Chondrocyte (in vitro differentiated cells): ENCODE measurements around the gene TASP1. TPM values are rescaled to one million over a fixed set of nuclear protein-coding genes. Genes with fewer than 3 reads are reported as not detected.
"Not testable (repeated sequence)": the region's sequence is repeated elsewhere in the genome, so short reads cannot be mapped to it uniquely, and the experiment has no call there.

Experiments used
- DNase-seq: peaks from one replicate; pipeline ENCODE4 v3.0.0; 2021; ENCODE audit warnings: mixed read lengths, low spot score
- H3K27ac Mint-ChIP-seq: one replicate; pipeline ENCODE4 v1.8.0; 2021; ENCODE audit warnings: mild to moderate bottlenecking, moderate library complexity, mixed read lengths; ENCODE audit not compliant: unreplicated experiment
- H3K27me3 Mint-ChIP-seq: 2 replicates; pipeline ENCODE4 v1.8.0; 2021; ENCODE audit warnings: low read depth, mixed read lengths
- H3K36me3 Mint-ChIP-seq: 2 replicates; pipeline ENCODE4 v1.8.0; 2021; ENCODE audit warnings: low read depth, mixed read lengths
- H3K4me1 Mint-ChIP-seq: 2 replicates; pipeline ENCODE4 v1.8.0; 2021; ENCODE audit warnings: low read depth, mild to moderate bottlenecking, mixed read lengths
- H3K4me3 Mint-ChIP-seq: one replicate; pipeline ENCODE4 v1.8.0; 2021; ENCODE audit warnings: mild to moderate bottlenecking, moderate library complexity, mixed read lengths; ENCODE audit not compliant: unreplicated experiment
- H3K9me3 Mint-ChIP-seq: 2 replicates; pipeline ENCODE4 v1.8.0; 2021; ENCODE audit warnings: low read depth, mixed read lengths
- total RNA-seq: library from RNA; stranded (reverse); gene quantifications from 3 replicates; pipeline ENCODE4 v1.2.1, GENCODE V29; 2021
- TF ChIP-seq, protein P1 (sequence below): fragments of 200-600 bp; sonication (generic); IDR thresholded peaks from 2 replicates; pipeline ENCODE4 v1.5.0; 2021; ENCODE audit warnings: antibody characterized with exemption, mild to moderate bottlenecking, moderate library complexity

TASP1 gene
- total RNA-seq, 1 donor from 2014 or later, result 9.0 TPM

DNA sequence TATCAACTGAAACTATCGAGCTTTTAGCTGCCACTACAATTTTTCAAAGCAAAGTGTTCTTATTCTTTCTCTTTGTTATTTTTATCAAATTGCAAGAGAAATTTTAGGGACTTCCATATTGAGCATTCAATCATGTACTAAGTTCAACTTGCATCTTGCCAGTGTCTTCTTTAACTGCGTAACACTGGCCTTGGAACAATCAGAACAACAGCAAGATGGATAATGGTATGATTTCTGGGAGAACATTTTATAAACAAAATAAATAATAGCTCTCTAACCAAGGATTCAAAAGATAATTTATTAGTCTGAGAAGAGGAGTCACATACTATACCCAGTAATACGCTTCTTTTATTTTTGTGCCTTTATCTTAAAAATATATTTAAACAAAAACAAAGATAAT lies 249.6 kb downstream of the TASP1 start:
- H3K27me3 Mint-ChIP-seq, result no peaks in the 10 kb centered on the region
- no peaks in the 10 kb centered on the region for H3K9me3 Mint-ChIP-seq

DNA sequence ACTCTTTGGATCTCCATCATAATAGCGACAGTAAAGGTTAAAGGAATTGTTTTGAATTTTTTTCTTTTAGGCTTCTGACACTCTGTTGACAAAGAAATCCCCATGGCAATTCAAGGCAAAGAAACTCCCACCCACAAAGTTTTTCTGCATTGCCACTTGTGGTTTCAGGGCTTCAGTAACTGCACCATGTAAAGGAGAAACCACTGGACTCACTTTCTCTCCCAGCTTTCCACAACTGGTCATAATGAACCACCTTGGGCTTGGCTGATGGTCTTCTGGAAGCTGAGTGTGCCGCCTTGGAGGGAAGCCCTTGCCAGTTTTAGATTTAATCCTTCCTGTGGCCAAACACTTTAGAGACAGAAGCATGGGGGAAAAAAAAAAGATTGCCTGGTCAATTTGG lies 254.6 kb downstream of the TASP1 start:
- H3K36me3 Mint-ChIP-seq, result peaks cover 24% of the 10 kb centered on the region
- TF ChIP-seq, protein P1, sequence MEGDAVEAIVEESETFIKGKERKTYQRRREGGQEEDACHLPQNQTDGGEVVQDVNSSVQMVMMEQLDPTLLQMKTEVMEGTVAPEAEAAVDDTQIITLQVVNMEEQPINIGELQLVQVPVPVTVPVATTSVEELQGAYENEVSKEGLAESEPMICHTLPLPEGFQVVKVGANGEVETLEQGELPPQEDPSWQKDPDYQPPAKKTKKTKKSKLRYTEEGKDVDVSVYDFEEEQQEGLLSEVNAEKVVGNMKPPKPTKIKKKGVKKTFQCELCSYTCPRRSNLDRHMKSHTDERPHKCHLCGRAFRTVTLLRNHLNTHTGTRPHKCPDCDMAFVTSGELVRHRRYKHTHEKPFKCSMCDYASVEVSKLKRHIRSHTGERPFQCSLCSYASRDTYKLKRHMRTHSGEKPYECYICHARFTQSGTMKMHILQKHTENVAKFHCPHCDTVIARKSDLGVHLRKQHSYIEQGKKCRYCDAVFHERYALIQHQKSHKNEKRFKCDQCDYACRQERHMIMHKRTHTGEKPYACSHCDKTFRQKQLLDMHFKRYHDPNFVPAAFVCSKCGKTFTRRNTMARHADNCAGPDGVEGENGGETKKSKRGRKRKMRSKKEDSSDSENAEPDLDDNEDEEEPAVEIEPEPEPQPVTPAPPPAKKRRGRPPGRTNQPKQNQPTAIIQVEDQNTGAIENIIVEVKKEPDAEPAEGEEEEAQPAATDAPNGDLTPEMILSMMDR, result no peak
- peaks cover 19% of the 10 kb centered on the region for H3K9me3 Mint-ChIP-seq
- no peak overlapping the region for H3K27ac Mint-ChIP-seq
- H3K27me3 Mint-ChIP-seq, result no peaks in the 10 kb centered on the region
- H3K4me1 Mint-ChIP-seq, result no peaks in the 10 kb centered on the region
- H3K4me3 Mint-ChIP-seq, result no peak overlapping the region
- DNase-seq, result no peak

More for the DNA sequence above, 249.6 kb downstream of the TASP1 start:
- no peaks in the 10 kb centered on the region for H3K4me1 Mint-ChIP-seq
- peaks cover 7% of the 10 kb centered on the region for H3K36me3 Mint-ChIP-seq
- no peak for DNase-seq
- TF ChIP-seq, protein P1, result no peak
- no peak overlapping the region for H3K27ac Mint-ChIP-seq
- no peak overlapping the region for H3K4me3 Mint-ChIP-seq

DNA sequence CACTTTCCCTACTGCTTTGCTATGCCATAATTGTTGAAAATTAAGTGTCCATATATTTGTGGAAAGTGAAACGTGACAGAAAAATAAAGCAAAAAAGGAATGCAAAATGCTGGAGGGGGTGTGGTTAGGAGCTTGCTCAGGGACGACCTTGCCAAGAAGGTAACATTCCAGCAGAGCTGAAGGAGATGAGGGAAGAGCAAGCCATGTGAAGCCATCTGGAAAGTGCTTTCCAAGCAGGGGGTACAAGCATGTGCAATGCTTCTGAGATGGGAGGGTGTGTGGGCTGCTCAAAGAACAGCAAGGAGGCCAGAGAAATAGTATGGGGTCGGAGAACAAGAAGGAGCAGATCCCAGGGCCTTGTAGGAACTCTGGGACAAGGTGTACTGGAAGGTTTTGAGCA lies 255.9 kb downstream of the TASP1 start:
- TF ChIP-seq, protein P1, result no peak
- no peaks in the 10 kb centered on the region for H3K27me3 Mint-ChIP-seq
- DNase-seq, result no peak
- H3K36me3 Mint-ChIP-seq, result peaks cover 26% of the 10 kb centered on the region
- no peak overlapping the region for H3K4me3 Mint-ChIP-seq
- H3K27ac Mint-ChIP-seq, result no peak overlapping the region
- H3K4me1 Mint-ChIP-seq, result no peaks in the 10 kb centered on the region
- H3K9me3 Mint-ChIP-seq, result peaks cover 31% of the 10 kb centered on the region

DNA sequence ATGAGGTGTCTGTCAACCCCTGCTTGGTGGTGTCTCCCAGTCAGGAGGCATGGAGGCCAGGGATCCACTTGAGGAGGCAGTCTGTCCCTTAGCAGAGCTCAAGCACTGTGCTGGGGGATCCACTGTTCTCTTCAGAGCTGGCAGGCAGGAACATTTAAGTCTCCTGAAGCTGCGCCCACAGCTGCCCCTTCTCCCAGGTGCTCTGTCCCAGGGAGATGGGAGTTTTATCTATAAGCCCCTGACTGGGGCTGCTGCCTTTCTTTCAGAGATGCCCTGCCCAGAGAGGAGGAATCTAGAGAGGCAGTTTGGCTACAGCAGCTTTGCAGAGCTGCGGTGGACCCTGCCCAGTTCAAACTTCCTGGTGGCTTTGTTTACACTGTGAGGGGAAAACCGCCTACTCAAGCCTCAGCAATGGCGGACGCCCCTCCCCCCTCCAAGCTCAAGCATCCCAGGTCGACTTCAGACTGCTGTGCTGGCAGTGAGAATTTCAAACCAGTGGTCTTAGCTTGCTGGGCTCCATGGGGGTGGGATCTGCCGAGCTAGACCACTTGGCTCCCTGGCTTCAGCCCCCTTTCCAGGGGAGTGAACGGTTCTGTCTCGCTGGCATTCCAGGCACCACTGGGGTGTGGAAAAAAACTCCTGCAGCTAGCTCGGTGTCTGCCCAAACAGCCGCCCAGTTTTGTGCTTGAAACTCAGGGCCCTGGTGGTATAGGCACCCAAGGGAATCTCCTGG lies 258.1 kb downstream of the TASP1 start:
- H3K9me3 Mint-ChIP-seq, result peaks cover 47% of the 10 kb centered on the region
- H3K4me1 Mint-ChIP-seq, result not testable (repeated sequence)

DNA sequence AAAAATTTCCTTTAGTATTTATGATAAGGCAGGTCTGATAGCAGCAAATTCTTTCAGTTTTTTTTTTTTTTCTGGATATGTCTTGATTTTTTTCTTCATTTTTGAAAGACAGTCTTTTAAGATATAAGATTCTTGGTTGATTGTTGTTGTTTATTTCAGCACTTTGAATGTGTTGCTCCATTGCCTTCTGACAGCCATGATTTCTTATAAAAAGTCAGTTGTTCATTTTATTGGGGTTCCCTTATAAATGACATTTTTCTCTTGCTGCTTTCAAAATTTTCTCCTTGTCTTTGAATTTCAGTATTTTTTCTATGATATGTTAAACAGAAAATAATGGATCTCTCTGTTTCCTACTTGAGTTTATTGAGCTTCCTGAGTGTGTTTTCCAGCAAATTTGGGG lies 265.3 kb downstream of the TASP1 start:
- Mint-ChIP-seq H3K27ac (no peak overlapping the region), H3K36me3 (peaks cover 13% of the 10 kb centered on the region), H3K4me1 (no peaks in the 10 kb centered on the region), H3K9me3 (peaks cover 41% of the 10 kb centered on the region), H3K4me3 (no peak overlapping the region), H3K27me3 (no peaks in the 10 kb centered on the region)
- DNase-seq, result no peak
- TF ChIP-seq, protein P1, result no peak

More for the DNA sequence above, 258.1 kb downstream of the TASP1 start:
- not testable (repeated sequence) for H3K27me3 Mint-ChIP-seq, DNase-seq, H3K27ac Mint-ChIP-seq, H3K4me3 Mint-ChIP-seq
- H3K36me3 Mint-ChIP-seq, result peaks cover 25% of the 10 kb centered on the region
